HL-60 (cell line): Measurements from ENCODE around the gene DNAJC18.

Source experiments
- POLR2AphosphoS5 ChIP-seq: IDR thresholded peaks from 2 replicates; pipeline ENCODE4 v1.6.1; 2012; ENCODE audit warnings: low read depth
- TF ChIP-seq, protein P1 (sequence below): IDR thresholded peaks from one replicate; pipeline ENCODE4 v1.5.1; 2011; ENCODE audit warnings: low read length, control low read depth, inconsistent platforms; ENCODE audit not compliant: insufficient read depth
- TF ChIP-seq, protein P2 (sequence below): IDR thresholded peaks from 2 replicates; pipeline ENCODE4 v1.6.1; 2012; ENCODE audit warnings: low read depth; ENCODE audit not compliant: insufficient replicate concordance

DNA sequence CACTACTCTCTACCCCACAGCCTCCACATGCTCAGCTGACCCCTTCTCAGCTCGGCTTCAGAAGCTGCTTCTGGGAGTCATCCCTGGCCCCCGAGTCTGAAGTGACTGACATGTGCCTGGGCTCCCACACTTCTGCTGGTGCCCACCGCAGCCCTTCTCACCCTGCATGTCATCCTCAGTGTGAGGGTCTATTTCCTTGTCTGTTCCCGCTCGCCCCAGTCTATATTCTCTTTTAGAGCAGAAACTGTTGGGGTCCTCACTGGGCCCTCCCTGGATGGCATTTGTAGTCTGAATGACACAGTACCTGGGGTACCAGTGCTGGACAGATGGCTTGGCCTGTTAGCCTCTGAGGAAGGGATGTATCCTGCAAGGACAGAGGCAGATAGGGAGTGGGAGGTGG, 17.9 kb upstream of the DNAJC18 start:
- no peak for TF ChIP-seq POLR2AphosphoS5
- TF ChIP-seq, protein P1, sequence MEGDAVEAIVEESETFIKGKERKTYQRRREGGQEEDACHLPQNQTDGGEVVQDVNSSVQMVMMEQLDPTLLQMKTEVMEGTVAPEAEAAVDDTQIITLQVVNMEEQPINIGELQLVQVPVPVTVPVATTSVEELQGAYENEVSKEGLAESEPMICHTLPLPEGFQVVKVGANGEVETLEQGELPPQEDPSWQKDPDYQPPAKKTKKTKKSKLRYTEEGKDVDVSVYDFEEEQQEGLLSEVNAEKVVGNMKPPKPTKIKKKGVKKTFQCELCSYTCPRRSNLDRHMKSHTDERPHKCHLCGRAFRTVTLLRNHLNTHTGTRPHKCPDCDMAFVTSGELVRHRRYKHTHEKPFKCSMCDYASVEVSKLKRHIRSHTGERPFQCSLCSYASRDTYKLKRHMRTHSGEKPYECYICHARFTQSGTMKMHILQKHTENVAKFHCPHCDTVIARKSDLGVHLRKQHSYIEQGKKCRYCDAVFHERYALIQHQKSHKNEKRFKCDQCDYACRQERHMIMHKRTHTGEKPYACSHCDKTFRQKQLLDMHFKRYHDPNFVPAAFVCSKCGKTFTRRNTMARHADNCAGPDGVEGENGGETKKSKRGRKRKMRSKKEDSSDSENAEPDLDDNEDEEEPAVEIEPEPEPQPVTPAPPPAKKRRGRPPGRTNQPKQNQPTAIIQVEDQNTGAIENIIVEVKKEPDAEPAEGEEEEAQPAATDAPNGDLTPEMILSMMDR, result no peak
- TF ChIP-seq, protein P2, sequence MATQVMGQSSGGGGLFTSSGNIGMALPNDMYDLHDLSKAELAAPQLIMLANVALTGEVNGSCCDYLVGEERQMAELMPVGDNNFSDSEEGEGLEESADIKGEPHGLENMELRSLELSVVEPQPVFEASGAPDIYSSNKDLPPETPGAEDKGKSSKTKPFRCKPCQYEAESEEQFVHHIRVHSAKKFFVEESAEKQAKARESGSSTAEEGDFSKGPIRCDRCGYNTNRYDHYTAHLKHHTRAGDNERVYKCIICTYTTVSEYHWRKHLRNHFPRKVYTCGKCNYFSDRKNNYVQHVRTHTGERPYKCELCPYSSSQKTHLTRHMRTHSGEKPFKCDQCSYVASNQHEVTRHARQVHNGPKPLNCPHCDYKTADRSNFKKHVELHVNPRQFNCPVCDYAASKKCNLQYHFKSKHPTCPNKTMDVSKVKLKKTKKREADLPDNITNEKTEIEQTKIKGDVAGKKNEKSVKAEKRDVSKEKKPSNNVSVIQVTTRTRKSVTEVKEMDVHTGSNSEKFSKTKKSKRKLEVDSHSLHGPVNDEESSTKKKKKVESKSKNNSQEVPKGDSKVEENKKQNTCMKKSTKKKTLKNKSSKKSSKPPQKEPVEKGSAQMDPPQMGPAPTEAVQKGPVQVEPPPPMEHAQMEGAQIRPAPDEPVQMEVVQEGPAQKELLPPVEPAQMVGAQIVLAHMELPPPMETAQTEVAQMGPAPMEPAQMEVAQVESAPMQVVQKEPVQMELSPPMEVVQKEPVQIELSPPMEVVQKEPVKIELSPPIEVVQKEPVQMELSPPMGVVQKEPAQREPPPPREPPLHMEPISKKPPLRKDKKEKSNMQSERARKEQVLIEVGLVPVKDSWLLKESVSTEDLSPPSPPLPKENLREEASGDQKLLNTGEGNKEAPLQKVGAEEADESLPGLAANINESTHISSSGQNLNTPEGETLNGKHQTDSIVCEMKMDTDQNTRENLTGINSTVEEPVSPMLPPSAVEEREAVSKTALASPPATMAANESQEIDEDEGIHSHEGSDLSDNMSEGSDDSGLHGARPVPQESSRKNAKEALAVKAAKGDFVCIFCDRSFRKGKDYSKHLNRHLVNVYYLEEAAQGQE, result no peak
